ENCODE data around the gene MX1.

MX1 gene

GRCh38 chr21:41470054-41470453, 44.0 kb downstream of the MX1 start:
- no peak overlapping the region for H3K4me3 ChIP-seq (ENCODE audit: low read length)
- no peak for DNase-seq (ENCODE audit: low read depth)
- TF ChIP-seq, protein P1, sequence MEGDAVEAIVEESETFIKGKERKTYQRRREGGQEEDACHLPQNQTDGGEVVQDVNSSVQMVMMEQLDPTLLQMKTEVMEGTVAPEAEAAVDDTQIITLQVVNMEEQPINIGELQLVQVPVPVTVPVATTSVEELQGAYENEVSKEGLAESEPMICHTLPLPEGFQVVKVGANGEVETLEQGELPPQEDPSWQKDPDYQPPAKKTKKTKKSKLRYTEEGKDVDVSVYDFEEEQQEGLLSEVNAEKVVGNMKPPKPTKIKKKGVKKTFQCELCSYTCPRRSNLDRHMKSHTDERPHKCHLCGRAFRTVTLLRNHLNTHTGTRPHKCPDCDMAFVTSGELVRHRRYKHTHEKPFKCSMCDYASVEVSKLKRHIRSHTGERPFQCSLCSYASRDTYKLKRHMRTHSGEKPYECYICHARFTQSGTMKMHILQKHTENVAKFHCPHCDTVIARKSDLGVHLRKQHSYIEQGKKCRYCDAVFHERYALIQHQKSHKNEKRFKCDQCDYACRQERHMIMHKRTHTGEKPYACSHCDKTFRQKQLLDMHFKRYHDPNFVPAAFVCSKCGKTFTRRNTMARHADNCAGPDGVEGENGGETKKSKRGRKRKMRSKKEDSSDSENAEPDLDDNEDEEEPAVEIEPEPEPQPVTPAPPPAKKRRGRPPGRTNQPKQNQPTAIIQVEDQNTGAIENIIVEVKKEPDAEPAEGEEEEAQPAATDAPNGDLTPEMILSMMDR (IDR thresholded peaks at IDR 0.05; ENCODE audit: insufficient read depth, low read depth, low read length, missing control alignments) = no peak

- TF ChIP-seq, protein P1 (IDR thresholded peaks at IDR 0.05; ENCODE audit: insufficient read depth, low read depth, low read length, missing control alignments) = no peak
- no peak overlapping the region for H3K4me3 ChIP-seq (ENCODE audit: low read length)
- DNase-seq (ENCODE audit: low read depth) = no peak
Observed at GRCh38 chr21:41472753-41473548, 46.9 kb downstream of the MX1 start.

DNA sequence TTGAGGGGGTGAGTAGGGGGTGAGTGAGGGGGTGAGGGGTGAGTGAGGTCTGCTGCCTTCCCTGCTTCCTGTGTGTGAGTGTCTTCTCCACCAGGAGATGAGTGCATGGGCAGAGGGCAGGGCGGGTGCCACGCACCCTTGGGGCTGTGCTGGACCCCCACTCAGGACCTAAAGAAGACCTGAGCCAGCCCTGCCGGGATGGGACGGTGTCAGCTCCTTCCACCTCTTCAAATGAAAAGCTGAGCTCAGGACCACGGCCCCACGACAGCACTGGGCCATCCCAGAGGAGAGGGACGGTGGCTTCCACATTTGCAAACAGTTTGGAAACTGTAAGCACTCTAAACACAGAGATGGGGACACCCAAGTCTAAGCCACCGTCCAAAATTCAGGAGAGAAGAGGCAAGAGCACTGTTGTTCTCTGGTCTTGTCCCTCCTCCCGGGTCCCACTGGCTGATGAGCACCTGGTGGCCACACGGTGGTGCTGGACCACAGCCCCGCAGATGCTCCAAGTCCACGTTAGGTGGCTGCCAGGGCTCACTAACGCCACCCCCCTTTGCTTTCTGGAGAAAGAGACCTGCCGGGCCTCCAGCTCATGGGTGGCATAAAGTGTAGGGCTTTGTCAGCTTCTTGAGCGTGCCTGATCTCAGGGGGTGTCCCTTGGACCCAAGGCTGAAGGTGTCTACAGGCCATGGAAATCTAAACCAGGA, 49.8 kb downstream of the MX1 start:
- TF ChIP-seq, protein P1 (IDR thresholded peaks at IDR 0.05; ENCODE audit: insufficient read depth, low read depth, low read length, missing control alignments) = no peak
- DNase-seq (ENCODE audit: low read depth) = no peak

GRCh38 chr21:41477641-41478318, 51.7 kb downstream of the MX1 start:
- no peak overlapping the region for H3K4me3 ChIP-seq (ENCODE audit: low read length)
- TF ChIP-seq, protein P1 (IDR thresholded peaks at IDR 0.05; ENCODE audit: insufficient read depth, low read depth, low read length, missing control alignments) = no peak
- DNase-seq (ENCODE audit: low read depth) = no peak

More for the DNA sequence above, 49.8 kb downstream of the MX1 start:
- H3K4me3 ChIP-seq (ENCODE audit: low read length) = no peak overlapping the region

GRCh38 chr21:41478319-41479177, 52.5 kb downstream of the MX1 start:
- TF ChIP-seq, protein P1 (IDR thresholded peaks at IDR 0.05; ENCODE audit: insufficient read depth, low read depth, low read length, missing control alignments) = no peak
- DNase-seq (ENCODE audit: low read depth) = no peak
- H3K4me3 ChIP-seq (ENCODE audit: low read length) = no peak overlapping the region

- no peak overlapping the region for H3K4me3 ChIP-seq (ENCODE audit: low read length)
- TF ChIP-seq, protein P1 (IDR thresholded peaks at IDR 0.05; ENCODE audit: insufficient read depth, low read depth, low read length, missing control alignments) = no peak
- no peak for DNase-seq (ENCODE audit: low read depth)
Observed at GRCh38 chr21:41479686-41480085, 53.6 kb downstream of the MX1 start.

All from epithelial cell of esophagus (primary cell).